ENCODE measurements around the gene PSORS1C1.

PSORS1C1 gene

GRCh38 chr6:31171931-31172905 is 57.6 kb downstream of the PSORS1C1 start:
- H3K4me3 ChIP-seq (ENCODE audit: low read depth, low read length) = no peak overlapping the region
- H3K9me3 ChIP-seq (ENCODE audit: severe bottlenecking) = no peaks in the 10 kb centered on the region
- no peak for TF ChIP-seq CTCF (IDR thresholded peaks at IDR 0.05; ENCODE audit: low read depth, low read length)
- no peaks in the 10 kb centered on the region for H3K27me3 ChIP-seq (ENCODE audit: insufficient read depth, low read depth, severe bottlenecking)
- peak; percentile 69 for DNase-seq
- peak overlapping the region; percentile 61 for H3K27ac ChIP-seq
- peaks cover 3% of the 10 kb centered on the region; the same call in 1 of the 2 replicates for H3K36me3 ChIP-seq

- no peak for TF ChIP-seq CTCF (IDR thresholded peaks at IDR 0.05; ENCODE audit: low read depth, low read length)
- Histone ChIP-seq H3K27me3 (ENCODE audit: insufficient read depth, low read depth, severe bottlenecking) (no peaks in the 10 kb centered on the region), H3K36me3 (peaks cover 3% of the 10 kb centered on the region; the same call in 1 of the 2 replicates), H3K4me3 (ENCODE audit: low read depth, low read length) (no peak overlapping the region), H3K27ac (peak overlapping the region; percentile 61), H3K9me3 (ENCODE audit: severe bottlenecking) (no peaks in the 10 kb centered on the region)
- peak; percentile 72 for DNase-seq
Measured at GRCh38 chr6:31172973-31173384, 58.4 kb downstream of the PSORS1C1 start.

GRCh38 chr6:31173406-31173805 is 58.8 kb downstream of the PSORS1C1 start:
- TF ChIP-seq CTCF (IDR thresholded peaks at IDR 0.05; ENCODE audit: low read depth, low read length) = no peak
- peak overlapping the region; percentile 61 for H3K27ac ChIP-seq
- no peaks in the 10 kb centered on the region for H3K9me3 ChIP-seq (ENCODE audit: severe bottlenecking)
- H3K36me3 ChIP-seq = peaks cover 2% of the 10 kb centered on the region; the same call in 1 of the 2 replicates
- DNase-seq = no peak
- no peaks in the 10 kb centered on the region for H3K27me3 ChIP-seq (ENCODE audit: insufficient read depth, low read depth, severe bottlenecking)
- H3K4me3 ChIP-seq (ENCODE audit: low read depth, low read length) = no peak overlapping the region

- Histone ChIP-seq H3K27ac (no peak overlapping the region), H3K4me3 (ENCODE audit: low read depth, low read length) (no peak overlapping the region), H3K27me3 (ENCODE audit: insufficient read depth, low read depth, severe bottlenecking) (no peaks in the 10 kb centered on the region), H3K9me3 (ENCODE audit: severe bottlenecking) (no peaks in the 10 kb centered on the region), H3K36me3 (no peaks in the 10 kb centered on the region)
- DNase-seq = no peak
- TF ChIP-seq CTCF (IDR thresholded peaks at IDR 0.05; ENCODE audit: low read depth, low read length) = no peak
Measured at GRCh38 chr6:31174378-31174777, 59.8 kb downstream of the PSORS1C1 start.

- Histone ChIP-seq H3K9me3 (ENCODE audit: severe bottlenecking) (no peaks in the 10 kb centered on the region), H3K27ac (no peak overlapping the region), H3K27me3 (ENCODE audit: insufficient read depth, low read depth, severe bottlenecking) (no peaks in the 10 kb centered on the region), H3K4me3 (ENCODE audit: low read depth, low read length) (no peak overlapping the region), H3K36me3 (no peaks in the 10 kb centered on the region)
- no peak for TF ChIP-seq CTCF (IDR thresholded peaks at IDR 0.05; ENCODE audit: low read depth, low read length)
- DNase-seq = no peak
Measured at GRCh38 chr6:31175971-31176370, 61.4 kb downstream of the PSORS1C1 start.

All from WERI-Rb-1 (cell line).